NCI-H1105 treated with DMSO at 0.1 percent for 48 hours (cell line): ENCODE measurements around the gene CAMK4.
"Not testable (repeated sequence)": the region's sequence is repeated elsewhere in the genome, so short reads cannot be mapped to it uniquely, and the experiment has no call there.

Experiments
- DNase-seq: peaks from one replicate; lab custom pipeline; 2025; lab: John Stamatoyannopoulos, UW

Gene CAMK4

GRCh38 chr5:111310711-111311620 is 86.8 kb downstream of the CAMK4 start:
- DNase-seq: no peak

GRCh38 chr5:111311666-111312065 is 87.5 kb downstream of the CAMK4 start:
- DNase-seq: no peak

GRCh38 chr5:111313017-111313724 is 89.0 kb downstream of the CAMK4 start:
- no peak for DNase-seq

DNA sequence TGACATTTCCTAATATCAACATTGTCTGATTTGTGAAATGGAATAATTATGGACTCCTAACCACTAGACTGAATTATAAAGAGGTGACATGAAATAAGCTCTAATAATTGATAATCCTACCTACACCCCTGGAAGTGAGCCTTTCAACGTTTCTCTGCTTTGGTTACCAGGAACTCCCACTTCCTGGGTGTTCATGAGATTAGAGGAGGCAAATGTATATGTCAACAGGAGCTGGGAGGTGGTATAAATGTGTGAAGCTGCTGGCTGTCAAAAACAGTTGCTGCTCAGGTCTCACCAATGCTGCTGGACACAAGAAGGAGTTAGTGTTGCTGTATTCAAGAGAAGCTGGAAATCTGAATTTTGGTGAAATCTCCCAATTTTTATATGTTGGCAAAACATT is 96.8 kb downstream of the CAMK4 start:
- DNase-seq: no peak

- no peak for DNase-seq
Measured at GRCh38 chr5:111321376-111321775, 97.2 kb downstream of the CAMK4 start.

DNA sequence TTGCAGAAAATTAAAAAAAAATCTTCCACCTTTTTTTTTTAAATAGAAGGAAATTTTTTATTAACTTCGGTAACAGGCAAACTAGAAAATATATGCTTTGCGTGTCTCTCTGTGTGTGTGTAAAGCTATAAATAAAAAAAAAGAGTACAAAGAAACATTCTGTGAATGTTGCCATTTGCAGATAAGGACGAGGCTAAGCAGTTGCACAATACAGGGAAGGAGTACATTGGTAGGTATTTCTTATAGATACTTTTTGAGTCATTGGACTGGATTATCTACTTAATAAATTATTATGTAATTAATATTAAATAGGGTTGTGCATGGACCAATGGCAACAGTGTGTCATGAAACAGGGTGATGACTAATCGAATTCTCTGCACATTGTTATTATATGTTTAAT is 102.4 kb downstream of the CAMK4 start:
- DNase-seq: no peak

GRCh38 chr5:111337133-111337532 is 112.9 kb downstream of the CAMK4 start:
- DNase-seq: no peak

- DNase-seq: no peak
Measured at GRCh38 chr5:111337688-111338087, 113.5 kb downstream of the CAMK4 start.

DNA sequence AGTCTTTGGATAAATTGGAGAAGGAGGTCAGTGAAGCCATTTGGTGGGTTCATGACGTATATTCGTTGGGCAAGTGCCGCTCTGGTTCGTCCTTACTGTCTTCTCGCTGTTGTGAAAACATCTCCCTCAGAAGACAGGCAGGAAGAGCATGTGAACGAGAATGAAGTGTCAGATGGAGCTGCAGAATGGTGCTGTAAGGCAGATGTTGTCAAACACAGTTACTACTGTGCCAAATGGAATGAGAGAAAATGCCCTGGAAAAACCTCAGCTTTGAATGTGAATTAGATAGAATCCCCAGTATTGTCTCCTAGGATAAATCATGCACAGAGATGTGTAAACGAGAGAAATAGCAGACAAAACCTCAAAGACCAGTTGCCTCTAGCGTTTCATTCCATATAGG is 121.5 kb downstream of the CAMK4 start:
- no peak for DNase-seq

GRCh38 chr5:111347021-111347420 is 122.8 kb downstream of the CAMK4 start:
- DNase-seq: no peak

DNA sequence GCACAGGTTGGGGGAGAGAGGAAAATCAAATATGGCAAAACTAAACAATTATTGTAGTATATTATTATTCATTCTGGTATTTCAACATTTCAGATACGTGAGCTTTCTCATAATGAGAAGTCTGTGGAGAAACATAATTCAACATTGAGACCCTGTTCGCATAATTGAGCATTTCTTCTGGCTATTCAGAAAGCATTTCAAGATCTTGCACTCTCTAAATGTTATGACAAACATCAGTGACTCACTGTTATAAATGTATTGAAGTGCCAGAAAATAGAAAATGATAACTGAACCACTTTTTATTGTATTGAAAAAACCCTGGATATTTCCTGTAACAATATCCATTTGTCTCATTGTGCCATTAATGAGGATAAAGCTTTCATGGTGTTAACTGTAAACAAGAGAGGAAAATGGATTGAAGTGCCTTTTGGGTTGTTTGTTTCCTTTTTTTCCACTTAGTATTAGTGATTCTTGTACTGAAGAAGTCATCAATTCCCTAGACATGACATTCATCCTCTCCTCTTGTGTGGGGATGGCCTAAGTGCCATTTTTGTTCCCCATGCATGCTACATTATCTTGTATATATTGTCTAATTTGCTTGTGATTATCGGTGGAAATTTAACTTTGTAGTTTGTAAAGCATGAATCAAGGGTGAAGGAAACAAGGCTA is 124.6 kb downstream of the CAMK4 start:
- DNase-seq: no peak

DNA sequence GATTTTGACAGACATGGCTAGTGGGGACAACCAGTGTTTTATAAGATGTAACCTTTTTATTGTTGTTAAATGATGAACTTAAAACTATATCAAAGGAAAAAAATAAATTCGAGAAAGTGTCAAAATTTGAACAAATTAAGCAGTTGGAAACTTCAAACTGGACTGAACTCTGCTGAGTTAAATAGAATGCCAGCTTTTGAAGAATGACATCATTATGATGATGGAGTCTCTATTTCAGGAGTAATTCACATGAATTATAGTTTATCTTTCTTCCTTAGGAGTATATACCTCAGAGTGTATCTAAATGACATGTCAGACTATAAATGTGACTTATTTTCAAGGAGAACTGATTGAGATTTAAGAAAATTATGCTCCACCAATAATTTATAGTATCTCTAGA is 125.2 kb downstream of the CAMK4 start:
- no peak for DNase-seq

DNA sequence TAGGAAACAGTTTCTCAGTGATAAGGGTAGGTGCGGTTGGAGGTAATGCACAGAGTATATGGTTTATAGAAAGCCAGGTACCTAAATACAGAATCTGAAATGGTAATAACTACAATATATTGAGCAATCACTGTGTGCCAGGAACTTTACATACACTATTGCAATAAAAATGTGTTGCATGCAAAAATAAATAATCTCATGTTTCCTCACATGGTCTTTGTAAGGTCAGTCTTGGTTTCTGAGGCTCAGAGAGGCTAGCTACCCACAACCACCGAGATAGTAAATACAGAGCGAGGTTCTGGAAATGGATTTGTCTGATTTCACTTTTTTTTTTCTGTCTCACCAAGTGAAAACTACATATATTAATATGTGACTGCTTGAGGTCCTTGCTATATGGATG is 128.9 kb downstream of the CAMK4 start:
- no peak for DNase-seq

- DNase-seq: not testable (repeated sequence)
Measured at GRCh38 chr5:111358726-111359125, 134.5 kb downstream of the CAMK4 start.

GRCh38 chr5:111360173-111360572 is 136.0 kb downstream of the CAMK4 start:
- no peak for DNase-seq

DNA sequence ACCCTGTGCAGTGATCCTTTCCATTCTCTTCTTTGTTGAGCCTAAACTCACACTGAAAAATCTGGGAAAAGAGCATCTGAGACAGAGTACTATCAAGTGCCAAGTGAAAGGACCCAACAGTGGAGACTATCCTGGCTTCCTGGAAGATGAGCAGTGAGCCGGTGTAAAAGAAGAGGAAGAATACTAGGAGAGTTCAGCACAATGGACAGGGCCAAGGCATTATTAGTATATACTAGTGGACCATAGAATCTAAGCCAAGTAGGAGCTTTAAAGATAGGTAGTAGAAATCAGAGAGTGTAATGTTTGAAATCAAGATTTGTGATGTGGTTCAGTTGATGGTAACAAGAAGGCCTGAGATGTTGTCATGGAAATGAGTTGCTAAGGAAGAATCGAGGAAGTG is 140.8 kb downstream of the CAMK4 start:
- DNase-seq: no peak

GRCh38 chr5:111366388-111366787 is 142.2 kb downstream of the CAMK4 start:
- no peak for DNase-seq

DNA sequence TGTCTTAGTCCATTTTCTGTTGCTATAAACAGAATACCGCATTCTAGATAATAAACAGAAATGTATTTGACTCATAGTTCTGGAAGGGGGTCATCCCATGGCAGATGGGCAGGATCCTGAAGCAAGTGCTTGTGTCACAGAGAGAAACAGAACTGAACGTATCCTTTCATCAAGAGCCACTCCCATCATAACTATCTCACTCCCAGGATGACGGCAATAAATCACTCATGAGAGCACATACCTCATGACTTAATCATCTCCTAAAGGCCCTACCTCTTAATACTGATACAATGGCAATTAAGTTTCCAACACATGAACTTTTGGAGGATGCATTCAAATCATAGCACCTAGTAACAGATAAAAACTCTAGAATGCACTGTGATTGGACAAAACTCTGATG is 142.9 kb downstream of the CAMK4 start:
- DNase-seq: no peak

DNA sequence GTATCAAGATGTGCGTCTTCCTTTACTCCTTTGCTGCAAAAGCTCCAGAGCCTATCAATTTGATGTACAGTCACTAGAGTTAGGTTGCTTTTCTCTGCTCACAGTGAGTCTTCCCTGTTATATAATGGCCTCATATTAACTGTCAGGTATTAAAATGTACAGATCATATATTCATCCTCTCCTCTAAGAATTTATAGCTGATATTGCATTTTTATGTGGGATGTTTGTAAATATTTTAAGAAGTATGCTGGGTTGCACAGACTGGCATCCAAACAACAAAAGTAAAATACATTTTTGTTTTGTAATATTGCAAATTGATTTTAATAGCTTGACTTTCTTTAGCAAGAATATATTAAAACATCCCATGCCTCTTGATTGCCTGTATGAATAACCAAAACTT is 148.6 kb downstream of the CAMK4 start:
- no peak for DNase-seq

GRCh38 chr5:111374380-111374779 is 150.2 kb downstream of the CAMK4 start:
- DNase-seq: no peak

DNA sequence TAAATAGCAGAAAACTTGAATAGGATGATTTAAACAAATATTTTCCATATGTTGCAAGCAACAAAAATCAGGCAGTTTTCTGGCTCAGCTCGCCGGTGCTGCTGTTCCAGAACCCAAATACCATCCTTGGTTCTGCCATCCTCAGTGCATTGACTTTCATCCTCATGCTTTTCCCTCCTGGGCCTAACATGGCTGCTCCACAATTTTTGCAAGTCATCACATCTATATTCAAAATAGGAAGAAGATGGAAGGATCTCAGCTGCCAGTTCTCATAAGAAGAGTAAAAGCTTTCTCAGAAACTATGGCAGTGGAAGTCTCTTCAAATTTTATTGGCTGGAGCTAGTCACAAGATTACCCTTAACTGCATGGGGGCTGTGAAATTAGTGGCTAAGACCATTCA is 151.5 kb downstream of the CAMK4 start:
- no peak for DNase-seq

GRCh38 chr5:111377306-111377705 is 153.1 kb downstream of the CAMK4 start:
- no peak for DNase-seq

- peak; percentile 86 for DNase-seq
Measured at GRCh38 chr5:111379391-111379816, 155.2 kb downstream of the CAMK4 start.
